ENCODE data around the gene CSH1.
A peak's percentile ranks its signal among the peaks of the same experiment; 100 is the strongest.
"Not testable (repeated sequence)": the region's sequence is repeated elsewhere in the genome, so short reads cannot be mapped to it uniquely, and the experiment has no call there.

The CSH1 gene

GRCh38 chr17:63927464-63928171 is 31.2 kb upstream of the CSH1 start:
- TF ChIP-seq ZNF274 (IDR thresholded peaks at IDR 0.05; ENCODE audit: low read depth, low read length) (no peak), SUZ12 (IDR thresholded peaks at IDR 0.05; ENCODE audit: extremely low read depth, insufficient read depth, insufficient read length) (no peak), YY1 (IDR thresholded peaks at IDR 0.05; ENCODE audit: insufficient read depth, insufficient read length) (no peak)
- peaks cover 16% of the 10 kb centered on the region for H3K4me1 ChIP-seq (ENCODE audit: insufficient read depth, insufficient read length)
- no peaks in the 10 kb centered on the region for H3K27me3 ChIP-seq (ENCODE audit: insufficient read depth, insufficient read length)
- H3K36me3 ChIP-seq (ENCODE audit: insufficient read depth, insufficient read length, low read length): no peaks in the 10 kb centered on the region
- no peak overlapping the region for H3K4me3 ChIP-seq (ENCODE audit: insufficient read length, low read depth)
- DNase-seq (ENCODE audit: low read depth, low spot score): no peak
- no peaks in the 10 kb centered on the region for H3K9me3 ChIP-seq (ENCODE audit: insufficient read depth, low read length)
- no peak overlapping the region for H3K9ac ChIP-seq (ENCODE audit: insufficient read length, low read depth)

- H3K27me3 ChIP-seq (ENCODE audit: insufficient read depth, insufficient read length): no peaks in the 10 kb centered on the region
- no peaks in the 10 kb centered on the region for H3K36me3 ChIP-seq (ENCODE audit: insufficient read depth, insufficient read length, low read length)
- H3K4me1 ChIP-seq (ENCODE audit: insufficient read depth, insufficient read length): peaks cover 7% of the 10 kb centered on the region
- no peaks in the 10 kb centered on the region for H3K9me3 ChIP-seq (ENCODE audit: insufficient read depth, low read length)
- TF ChIP-seq YY1 (IDR thresholded peaks at IDR 0.05; ENCODE audit: insufficient read depth, insufficient read length) (no peak), ZNF274 (IDR thresholded peaks at IDR 0.05; ENCODE audit: low read depth, low read length) (no peak), SUZ12 (IDR thresholded peaks at IDR 0.05; ENCODE audit: extremely low read depth, insufficient read depth, insufficient read length) (no peak)
- H3K9ac ChIP-seq (ENCODE audit: insufficient read length, low read depth): no peak overlapping the region
- H3K4me3 ChIP-seq (ENCODE audit: insufficient read length, low read depth): no peak overlapping the region
- no peak for DNase-seq (ENCODE audit: low read depth, low spot score)
Measured at GRCh38 chr17:63926164-63926563, 29.8 kb upstream of the CSH1 start.

- Histone ChIP-seq H3K4me3 (ENCODE audit: insufficient read length, low read depth) (no peak overlapping the region), H3K27me3 (ENCODE audit: insufficient read depth, insufficient read length) (no peaks in the 10 kb centered on the region), H3K9me3 (ENCODE audit: insufficient read depth, low read length) (no peaks in the 10 kb centered on the region), H3K36me3 (ENCODE audit: insufficient read depth, insufficient read length, low read length) (no peaks in the 10 kb centered on the region), H3K9ac (ENCODE audit: insufficient read length, low read depth) (no peak overlapping the region), H3K4me1 (ENCODE audit: insufficient read depth, insufficient read length) (peaks cover 7% of the 10 kb centered on the region)
- no peak for DNase-seq (ENCODE audit: low read depth, low spot score)
- TF ChIP-seq ZNF274 (IDR thresholded peaks at IDR 0.05; ENCODE audit: low read depth, low read length) (no peak), YY1 (IDR thresholded peaks at IDR 0.05; ENCODE audit: insufficient read depth, insufficient read length) (no peak), SUZ12 (IDR thresholded peaks at IDR 0.05; ENCODE audit: extremely low read depth, insufficient read depth, insufficient read length) (no peak)
Measured at GRCh38 chr17:63925615-63926014, 29.2 kb upstream of the CSH1 start.

- H3K4me3 ChIP-seq (ENCODE audit: insufficient read length, low read depth); H3K27me3 ChIP-seq (ENCODE audit: insufficient read depth, insufficient read length); H3K9me3 ChIP-seq (ENCODE audit: insufficient read depth, low read length); H3K9ac ChIP-seq (ENCODE audit: insufficient read length, low read depth); DNase-seq (ENCODE audit: low read depth, low spot score); H3K4me1 ChIP-seq (ENCODE audit: insufficient read depth, insufficient read length); H3K36me3 ChIP-seq (ENCODE audit: insufficient read depth, insufficient read length, low read length): not testable (repeated sequence)
Measured at GRCh38 chr17:63922402-63922801, 26.0 kb upstream of the CSH1 start.

- not testable (repeated sequence) for H3K27me3 ChIP-seq (ENCODE audit: insufficient read depth, insufficient read length); DNase-seq (ENCODE audit: low read depth, low spot score); H3K4me1 ChIP-seq (ENCODE audit: insufficient read depth, insufficient read length); H3K4me3 ChIP-seq (ENCODE audit: insufficient read length, low read depth); H3K9me3 ChIP-seq (ENCODE audit: insufficient read depth, low read length); H3K36me3 ChIP-seq (ENCODE audit: insufficient read depth, insufficient read length, low read length); H3K9ac ChIP-seq (ENCODE audit: insufficient read length, low read depth)
Measured at GRCh38 chr17:63920779-63921178, 24.4 kb upstream of the CSH1 start.

GRCh38 chr17:63920050-63920449 is 23.7 kb upstream of the CSH1 start:
- not testable (repeated sequence) for H3K4me1 ChIP-seq (ENCODE audit: insufficient read depth, insufficient read length); H3K9me3 ChIP-seq (ENCODE audit: insufficient read depth, low read length); DNase-seq (ENCODE audit: low read depth, low spot score); H3K36me3 ChIP-seq (ENCODE audit: insufficient read depth, insufficient read length, low read length); H3K27me3 ChIP-seq (ENCODE audit: insufficient read depth, insufficient read length); H3K4me3 ChIP-seq (ENCODE audit: insufficient read length, low read depth); H3K9ac ChIP-seq (ENCODE audit: insufficient read length, low read depth)

- H3K4me3 ChIP-seq (ENCODE audit: insufficient read length, low read depth): no peak overlapping the region
Measured at GRCh38 chr17:63919311-63919723, 22.9 kb upstream of the CSH1 start.

GRCh38 chr17:63918789-63919305 is 22.5 kb upstream of the CSH1 start, which contains the start of gene GH1:
Gene GH1 (minus strand): TSS chr17:63918839. CDS start chr17:63918776, 63 bp downstream.
- H3K4me3 ChIP-seq (ENCODE audit: insufficient read length, low read depth); H3K36me3 ChIP-seq (ENCODE audit: insufficient read depth, insufficient read length, low read length); H3K27me3 ChIP-seq (ENCODE audit: insufficient read depth, insufficient read length); H3K9me3 ChIP-seq (ENCODE audit: insufficient read depth, low read length); DNase-seq (ENCODE audit: low read depth, low spot score); H3K4me1 ChIP-seq (ENCODE audit: insufficient read depth, insufficient read length): not testable (repeated sequence)
- peak within 1 kb of the TSS; percentile 21 for H3K9ac ChIP-seq (ENCODE audit: insufficient read length, low read depth)

More at GRCh38 chr17:63919311-63919723, 22.9 kb upstream of the CSH1 start:
- Histone ChIP-seq H3K36me3 (ENCODE audit: insufficient read depth, insufficient read length, low read length) (no peaks in the 10 kb centered on the region), H3K9me3 (ENCODE audit: insufficient read depth, low read length) (no peaks in the 10 kb centered on the region), H3K9ac (ENCODE audit: insufficient read length, low read depth) (no peak overlapping the region), H3K4me1 (ENCODE audit: insufficient read depth, insufficient read length) (peaks cover 8% of the 10 kb centered on the region), H3K27me3 (ENCODE audit: insufficient read depth, insufficient read length) (no peaks in the 10 kb centered on the region)
- DNase-seq (ENCODE audit: low read depth, low spot score): no peak
- TF ChIP-seq ZNF274 (IDR thresholded peaks at IDR 0.05; ENCODE audit: low read depth, low read length) (no peak), SUZ12 (IDR thresholded peaks at IDR 0.05; ENCODE audit: extremely low read depth, insufficient read depth, insufficient read length) (no peak), YY1 (IDR thresholded peaks at IDR 0.05; ENCODE audit: insufficient read depth, insufficient read length) (no peak)
